Sigmoid colon (tissue), 4 donors: Measurements from ENCODE around the gene GPC6.

ENCODE experiments used
- EP300 ChIP-seq, 4 donors: sonication (generic); formaldehyde crosslinking; IDR thresholded peaks; one replicate each; pipeline ENCODE4 v1.6.1; 2017; ENCODE audit warnings: antibody characterized with exemption in 4 of 4
- POLR2A ChIP-seq, 2 donors: fragments of 450-650 bp; IDR thresholded peaks; one replicate each; pipeline ENCODE4 v1.6.1; 2016; ENCODE audit warnings: antibody characterized with exemption in 2 of 2, mild to moderate bottlenecking in 2 of 2, moderate library complexity in 2 of 2
- POLR2AphosphoS5 ChIP-seq, 4 donors: sonication (generic); formaldehyde crosslinking; IDR thresholded peaks; one replicate each; pipeline ENCODE4 v1.6.1; 2017; ENCODE audit warnings: antibody characterized with exemption in 4 of 4
- TF ChIP-seq, protein P1 (sequence below), 4 experiments: fragments of 450-650 bp in 3 of 4; fragments of 200-600 bp in 1 of 4; IDR thresholded peaks; one replicate each; pipeline ENCODE4 v1.5.1; 2016 to 2019; ENCODE audit warnings: antibody characterized with exemption in 4 of 4, mild to moderate bottlenecking in 3 of 4, moderate library complexity in 2 of 4

DNA sequence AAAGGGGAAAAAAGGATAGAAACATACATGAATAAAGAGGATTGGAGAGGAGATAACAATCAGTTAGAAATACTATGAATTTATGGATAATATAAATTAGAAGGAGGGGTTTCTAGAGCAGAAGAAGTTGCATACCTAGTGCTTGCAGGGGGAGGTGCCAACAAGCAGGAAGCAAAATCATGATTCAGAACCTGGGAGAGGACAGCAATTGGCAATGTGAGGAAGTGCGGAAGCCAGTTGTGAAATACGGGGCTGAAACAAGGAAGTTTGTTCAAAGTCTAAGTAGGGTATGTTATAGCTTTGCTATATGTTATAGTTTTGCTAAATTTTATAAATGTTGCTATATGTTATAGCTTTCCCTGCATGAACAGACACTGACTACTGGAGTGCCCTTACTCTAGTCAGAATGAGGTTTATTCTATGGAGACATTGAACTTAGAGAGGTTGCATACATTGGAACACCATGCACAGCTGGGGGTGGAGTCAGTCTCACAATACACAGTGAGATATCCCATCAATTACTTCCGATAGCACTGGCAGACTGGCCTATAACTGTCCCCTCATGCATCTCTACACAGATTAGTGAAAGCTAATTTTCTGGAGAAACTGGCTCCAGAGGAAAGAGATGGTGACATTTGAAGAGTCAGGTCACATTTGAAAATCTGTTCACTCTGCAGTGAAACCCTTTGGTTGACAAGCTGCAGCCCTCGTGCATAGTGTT, 92.1 kb downstream of the GPC6 start:
- TF ChIP-seq, protein P1, sequence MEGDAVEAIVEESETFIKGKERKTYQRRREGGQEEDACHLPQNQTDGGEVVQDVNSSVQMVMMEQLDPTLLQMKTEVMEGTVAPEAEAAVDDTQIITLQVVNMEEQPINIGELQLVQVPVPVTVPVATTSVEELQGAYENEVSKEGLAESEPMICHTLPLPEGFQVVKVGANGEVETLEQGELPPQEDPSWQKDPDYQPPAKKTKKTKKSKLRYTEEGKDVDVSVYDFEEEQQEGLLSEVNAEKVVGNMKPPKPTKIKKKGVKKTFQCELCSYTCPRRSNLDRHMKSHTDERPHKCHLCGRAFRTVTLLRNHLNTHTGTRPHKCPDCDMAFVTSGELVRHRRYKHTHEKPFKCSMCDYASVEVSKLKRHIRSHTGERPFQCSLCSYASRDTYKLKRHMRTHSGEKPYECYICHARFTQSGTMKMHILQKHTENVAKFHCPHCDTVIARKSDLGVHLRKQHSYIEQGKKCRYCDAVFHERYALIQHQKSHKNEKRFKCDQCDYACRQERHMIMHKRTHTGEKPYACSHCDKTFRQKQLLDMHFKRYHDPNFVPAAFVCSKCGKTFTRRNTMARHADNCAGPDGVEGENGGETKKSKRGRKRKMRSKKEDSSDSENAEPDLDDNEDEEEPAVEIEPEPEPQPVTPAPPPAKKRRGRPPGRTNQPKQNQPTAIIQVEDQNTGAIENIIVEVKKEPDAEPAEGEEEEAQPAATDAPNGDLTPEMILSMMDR (IDR thresholded peaks at IDR 0.05), result no peak
- no peak for TF ChIP-seq EP300 (IDR thresholded peaks at IDR 0.05)
- TF ChIP-seq POLR2AphosphoS5 (IDR thresholded peaks at IDR 0.05), result no peak
- TF ChIP-seq POLR2A (IDR thresholded peaks at IDR 0.05), result no peak
